ENCODE data around the gene IL22RA2. TPM values are rescaled to one million over a fixed set of nuclear protein-coding genes. Genes with fewer than 3 reads are reported as not detected.

IL22RA2 gene
- polyA plus RNA-seq, 3 donors from 2014 or later: not detected

GRCh38 chr6:137150072-137150471 lies 23.4 kb downstream of the IL22RA2 start:
- Mint-ChIP-seq H3K4me3 (no peak overlapping the region), H3K27ac (no peak overlapping the region), H3K36me3 (peaks cover 0 to 5% (median 0%) of the 10 kb centered on the region in 3 donors), H3K4me1 (peaks cover 5% of the 10 kb centered on the region in 2 donors), H3K27me3 (ENCODE audit: low read depth in 3 of 3) (peaks cover 0 to 5% (median 4%) of the 10 kb centered on the region in 3 donors), H3K9me3 (peaks cover 0 to 4% (median 0%) of the 10 kb centered on the region in 6 donors)
- DNase-seq: no peak

DNA sequence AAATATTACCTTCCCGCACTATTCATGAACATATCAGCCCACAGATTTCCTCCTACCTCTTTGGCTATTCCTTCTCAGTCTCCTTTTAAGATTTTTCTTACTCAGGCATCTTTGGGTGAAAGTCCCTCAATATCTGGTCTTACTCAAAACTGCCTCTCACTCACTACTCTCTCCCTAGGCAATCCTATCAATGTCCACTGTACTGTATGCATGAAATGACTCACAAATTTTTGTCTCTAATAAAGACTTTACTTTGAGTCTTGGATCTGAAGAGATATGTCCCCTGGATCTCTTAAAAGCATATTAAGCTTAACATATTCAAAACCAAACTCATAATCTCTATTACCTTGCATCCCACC lies 24.4 kb downstream of the IL22RA2 start:
- Mint-ChIP-seq H3K27me3 (ENCODE audit: low read depth in 3 of 3) (peaks cover 0 to 5% (median 4%) of the 10 kb centered on the region in 3 donors), H3K4me3 (no peak overlapping the region), H3K27ac (no peak overlapping the region), H3K36me3 (peaks cover 0 to 5% (median 0%) of the 10 kb centered on the region in 3 donors), H3K9me3 (peaks cover 0 to 4% (median 0%) of the 10 kb centered on the region in 6 donors), H3K4me1 (no peaks in the 10 kb centered on the region)
- DNase-seq: no peak

- DNase-seq: no peak
- H3K9me3 Mint-ChIP-seq: peaks cover 0 to 4% (median 0%) of the 10 kb centered on the region in 6 donors
- H3K4me3 Mint-ChIP-seq: no peak overlapping the region
- no peak overlapping the region for H3K27ac Mint-ChIP-seq
- H3K27me3 Mint-ChIP-seq (ENCODE audit: low read depth in 3 of 3): peaks cover 0 to 5% (median 4%) of the 10 kb centered on the region in 3 donors
- no peaks in the 10 kb centered on the region for H3K4me1 Mint-ChIP-seq
- peaks cover 0 to 5% (median 0%) of the 10 kb centered on the region in 3 donors for H3K36me3 Mint-ChIP-seq
Observed at GRCh38 chr6:137148306-137149034, 25.0 kb downstream of the IL22RA2 start.

DNA sequence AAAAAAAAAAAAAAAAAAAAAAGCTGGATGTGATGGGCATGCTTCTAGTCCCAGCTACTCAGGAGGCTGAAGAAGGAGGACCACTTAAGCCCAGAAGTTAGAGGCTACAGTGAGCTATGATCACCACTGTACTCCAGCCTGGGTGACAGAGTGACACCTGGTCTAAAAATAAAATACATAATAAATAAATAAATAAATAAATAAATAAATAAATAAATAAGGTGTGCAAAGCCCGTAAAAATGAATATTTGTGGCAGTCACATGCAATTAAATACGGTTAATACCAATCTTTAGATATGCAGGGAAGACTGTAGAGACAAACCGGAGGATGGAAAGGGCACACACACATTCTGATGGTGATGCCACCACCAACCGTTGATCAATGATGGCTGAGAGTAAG lies 26.2 kb downstream of the IL22RA2 start:
- Mint-ChIP-seq H3K36me3 (peaks cover 0 to 5% (median 0%) of the 10 kb centered on the region in 3 donors), H3K4me1 (no peaks in the 10 kb centered on the region), H3K27me3 (ENCODE audit: low read depth in 3 of 3) (peaks cover 0 to 5% (median 4%) of the 10 kb centered on the region in 3 donors), H3K9me3 (peaks cover 0 to 4% (median 0%) of the 10 kb centered on the region in 6 donors), H3K4me3 (no peak overlapping the region), H3K27ac (no peak overlapping the region)
- DNase-seq: no peak

DNA sequence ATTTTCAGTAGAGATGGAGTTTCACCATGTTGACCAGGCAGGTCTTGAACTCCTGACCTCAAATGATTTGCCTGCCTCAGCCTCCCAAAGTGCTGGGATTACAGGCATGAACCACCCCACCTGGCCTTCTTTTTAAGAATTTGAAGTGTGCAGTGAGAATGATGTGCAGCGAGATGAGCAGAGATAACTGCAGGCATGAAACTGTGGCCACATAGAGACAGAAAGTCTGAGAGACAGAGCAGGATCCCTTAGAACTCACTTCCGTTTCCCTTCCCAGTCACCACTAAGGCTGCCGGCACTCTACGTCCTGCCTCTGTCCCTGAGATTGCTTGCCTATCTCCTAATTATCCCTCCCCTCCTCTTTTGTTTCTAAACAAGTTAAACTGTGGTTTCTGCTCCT lies 27.2 kb downstream of the IL22RA2 start:
- H3K27ac Mint-ChIP-seq: no peak overlapping the region

DNA sequence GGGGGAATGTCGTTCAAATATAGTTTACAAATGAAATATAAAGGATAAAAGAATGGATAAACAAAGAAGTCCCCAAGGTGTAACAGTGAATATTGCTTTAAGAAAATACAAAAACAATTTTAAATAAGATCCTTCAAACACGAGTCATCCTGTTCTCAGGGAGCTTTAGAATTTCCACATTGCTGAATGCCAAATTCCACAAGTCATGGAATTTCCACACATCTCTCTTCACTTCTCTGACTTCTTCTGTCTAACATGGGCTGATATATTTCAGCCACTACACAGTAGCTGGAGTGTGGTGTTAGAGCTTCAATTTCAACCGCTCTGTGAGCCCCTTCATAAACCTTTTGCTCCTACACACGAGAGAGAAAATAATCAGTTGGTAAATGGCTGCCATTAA lies 28.0 kb downstream of the IL22RA2 start:
- H3K4me1 Mint-ChIP-seq: no peaks in the 10 kb centered on the region
- peaks cover 0 to 2% (median 2%) of the 10 kb centered on the region in 3 donors for H3K27me3 Mint-ChIP-seq (ENCODE audit: low read depth in 3 of 3)
- peaks cover 0 to 5% (median 0%) of the 10 kb centered on the region in 3 donors for H3K36me3 Mint-ChIP-seq
- H3K4me3 Mint-ChIP-seq: no peak overlapping the region
- no peaks in the 10 kb centered on the region for H3K9me3 Mint-ChIP-seq
- no peak for DNase-seq
- H3K27ac Mint-ChIP-seq: no peak overlapping the region

More for the DNA sequence above, 27.2 kb downstream of the IL22RA2 start:
- Mint-ChIP-seq H3K4me1 (no peaks in the 10 kb centered on the region), H3K4me3 (no peak overlapping the region), H3K9me3 (peaks cover 0 to under 1% (median 0%) of the 10 kb centered on the region in 6 donors), H3K27me3 (ENCODE audit: low read depth in 3 of 3) (peaks cover 0 to 2% (median 2%) of the 10 kb centered on the region in 3 donors), H3K36me3 (peaks cover 0 to 5% (median 0%) of the 10 kb centered on the region in 3 donors)
- no peak for DNase-seq

DNA sequence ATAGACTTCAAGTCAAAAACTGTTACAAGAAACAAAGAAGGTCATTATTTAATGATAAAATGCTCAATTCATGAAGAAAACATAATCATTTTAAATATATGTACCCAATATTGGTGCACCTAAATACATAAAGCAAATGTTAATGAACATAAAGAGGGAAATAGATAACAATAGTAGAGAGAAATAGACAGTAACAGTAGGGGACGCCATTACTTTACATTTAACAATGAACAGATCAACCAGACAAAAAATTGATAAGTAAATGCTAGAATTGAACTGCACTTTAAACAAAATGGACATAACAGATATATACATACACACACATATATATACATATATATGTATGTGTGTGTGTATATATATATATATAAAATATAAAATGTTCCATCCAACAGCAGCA lies 37.4 kb downstream of the IL22RA2 start:
- Mint-ChIP-seq H3K9me3 (peaks cover 6 to 13% (median 8%) of the 10 kb centered on the region in 6 donors), H3K27me3 (ENCODE audit: low read depth in 3 of 3) (peaks cover 1 to 15% (median 2%) of the 10 kb centered on the region in 3 donors), H3K4me1 (no peaks in the 10 kb centered on the region), H3K4me3 (no peak overlapping the region), H3K36me3 (peaks cover 0 to 8% (median 0%) of the 10 kb centered on the region in 3 donors), H3K27ac (no peak overlapping the region)
- DNase-seq: peak in 1 of 3 donors; percentile 17

GRCh38 chr6:137134483-137134882 lies 39.0 kb downstream of the IL22RA2 start:
- no peak overlapping the region for H3K27ac Mint-ChIP-seq
- no peak for DNase-seq
- peaks cover 2 to 18% (median 2%) of the 10 kb centered on the region in 3 donors for H3K27me3 Mint-ChIP-seq (ENCODE audit: low read depth in 3 of 3)
- H3K9me3 Mint-ChIP-seq: peaks cover 6 to 13% (median 8%) of the 10 kb centered on the region in 6 donors
- H3K36me3 Mint-ChIP-seq: peaks cover 0 to 8% (median 0%) of the 10 kb centered on the region in 3 donors
- H3K4me3 Mint-ChIP-seq: no peak overlapping the region
- no peaks in the 10 kb centered on the region for H3K4me1 Mint-ChIP-seq

DNA sequence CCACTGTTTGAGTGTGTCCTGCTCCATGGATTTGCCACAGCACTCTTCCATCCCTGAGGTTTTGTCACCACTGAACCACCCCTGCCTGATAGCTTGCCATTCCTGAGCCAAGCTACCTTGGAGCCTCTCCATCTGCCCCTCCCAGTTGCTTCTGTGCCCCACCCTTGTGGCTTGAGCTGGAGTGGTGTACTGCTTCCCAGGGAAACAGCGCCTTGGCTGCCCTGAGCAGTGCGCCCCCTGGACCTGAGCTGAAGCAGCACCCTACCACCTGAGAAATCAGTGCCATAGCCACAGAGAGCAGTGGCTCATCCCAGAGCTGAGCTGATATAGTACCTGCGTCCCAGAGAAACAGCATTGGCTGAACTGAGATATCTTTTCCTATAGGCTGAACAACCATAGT lies 40.3 kb downstream of the IL22RA2 start:
- no peaks in the 10 kb centered on the region for H3K4me1 Mint-ChIP-seq
- H3K4me3 Mint-ChIP-seq: no peak overlapping the region
- H3K9me3 Mint-ChIP-seq: peaks cover 6 to 15% (median 8%) of the 10 kb centered on the region in 6 donors
- peaks cover 0 to 15% (median 0%) of the 10 kb centered on the region in 3 donors for H3K36me3 Mint-ChIP-seq
- peaks cover 2 to 21% (median 2%) of the 10 kb centered on the region in 3 donors for H3K27me3 Mint-ChIP-seq (ENCODE audit: low read depth in 3 of 3)
- no peak overlapping the region for H3K27ac Mint-ChIP-seq
- no peak for DNase-seq

DNA sequence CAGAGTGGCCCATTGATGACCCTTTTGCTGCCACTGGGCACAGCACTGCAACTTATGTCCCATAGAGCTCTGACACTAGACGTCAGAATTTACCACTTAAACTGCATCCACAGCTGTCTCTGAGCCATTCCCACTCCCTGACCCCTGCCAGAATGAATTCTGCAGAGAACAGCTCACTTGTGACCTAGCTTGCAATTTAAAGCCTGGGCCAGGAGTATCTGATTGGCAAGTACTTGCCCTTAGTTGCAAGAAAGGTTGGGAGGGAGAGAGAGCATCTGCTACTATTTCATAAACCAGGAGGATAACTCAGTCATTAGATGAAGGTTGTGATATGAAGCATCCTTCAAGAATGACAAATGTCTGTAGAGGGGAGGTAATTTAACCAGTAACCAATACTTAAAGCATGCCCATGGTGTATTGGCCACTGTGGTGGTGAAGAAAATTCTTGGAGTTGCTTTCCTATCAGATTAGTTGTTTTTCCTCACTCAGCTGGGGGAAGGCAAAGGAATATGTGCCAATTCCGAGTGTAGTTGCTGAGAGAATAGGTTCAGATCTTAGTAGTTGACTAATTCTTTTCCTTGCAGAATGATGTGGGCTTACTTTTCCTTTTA lies 46.5 kb downstream of the IL22RA2 start:
- Mint-ChIP-seq H3K27ac (no peak overlapping the region), H3K36me3 (peaks cover 0 to 7% (median 0%) of the 10 kb centered on the region in 3 donors), H3K4me1 (no peaks in the 10 kb centered on the region), H3K27me3 (ENCODE audit: low read depth in 3 of 3) (peaks cover 2 to 14% (median 5%) of the 10 kb centered on the region in 3 donors), H3K9me3 (peaks cover 0 to 4% (median 0%) of the 10 kb centered on the region in 6 donors), H3K4me3 (no peak overlapping the region)
- DNase-seq: no peak

DNA sequence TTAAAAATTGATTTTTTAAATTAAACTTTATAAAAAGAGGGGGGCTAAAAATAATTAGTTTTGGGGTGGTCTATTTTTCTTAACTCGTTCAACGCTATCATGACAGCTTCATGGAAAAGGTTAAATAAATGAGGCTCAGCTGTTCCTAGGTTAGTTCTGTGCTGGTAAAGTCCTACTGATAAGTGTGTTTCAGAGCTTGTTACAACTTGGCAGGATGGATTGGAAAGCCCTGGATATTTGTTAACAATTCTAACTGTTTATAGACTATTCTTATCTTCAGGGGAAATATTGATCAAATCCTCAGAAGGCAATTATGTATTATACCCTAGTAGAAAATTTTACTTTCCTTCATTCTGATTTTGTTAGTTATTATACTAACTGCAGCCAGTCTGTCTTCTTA lies 50.4 kb downstream of the IL22RA2 start:
- DNase-seq: no peak
- peaks cover 0 to 5% (median 4%) of the 10 kb centered on the region in 3 donors for H3K27me3 Mint-ChIP-seq (ENCODE audit: low read depth in 3 of 3)
- peaks cover 0 to under 1% (median 0%) of the 10 kb centered on the region in 3 donors for H3K36me3 Mint-ChIP-seq
- peaks cover 0 to 21% (median 6%) of the 10 kb centered on the region in 6 donors for H3K9me3 Mint-ChIP-seq
- H3K27ac Mint-ChIP-seq: no peak overlapping the region
- H3K4me1 Mint-ChIP-seq: peaks cover 7 to 10% of the 10 kb centered on the region in 2 donors
- no peak overlapping the region for H3K4me3 Mint-ChIP-seq

GRCh38 chr6:137122612-137123011 lies 50.8 kb downstream of the IL22RA2 start:
- Mint-ChIP-seq H3K4me3 (no peak overlapping the region), H3K9me3 (peaks cover 0 to 24% (median 6%) of the 10 kb centered on the region in 6 donors), H3K27me3 (ENCODE audit: low read depth in 3 of 3) (peaks cover 0 to 4% (median 4%) of the 10 kb centered on the region in 3 donors), H3K4me1 (peaks cover 7 to 10% of the 10 kb centered on the region in 2 donors), H3K27ac (no peak overlapping the region), H3K36me3 (peaks cover 0 to 4% (median 0%) of the 10 kb centered on the region in 3 donors)
- DNase-seq: no peak

GRCh38 chr6:137121401-137121997 lies 51.9 kb downstream of the IL22RA2 start:
- Mint-ChIP-seq H3K4me1 (peaks cover 7 to 10% of the 10 kb centered on the region in 2 donors), H3K4me3 (peak overlapping the region in 1 of 5 donors; percentile 34), H3K27me3 (ENCODE audit: low read depth in 3 of 3) (peaks cover 0 to 4% (median 3%) of the 10 kb centered on the region in 3 donors), H3K27ac (peak overlapping the region in 2 of 6 donors; percentile 3 to 27), H3K36me3 (peaks cover 0 to 4% (median 0%) of the 10 kb centered on the region in 3 donors), H3K9me3 (peaks cover 0 to 24% (median 6%) of the 10 kb centered on the region in 6 donors)
- no peak for DNase-seq
